Adrenal gland (tissue), 5 donors: ENCODE measurements around the gene CRADD.

Experiments
- POLR2A ChIP-seq, 2 donors: fragments of 450-650 bp; IDR thresholded peaks; one replicate each; pipeline ENCODE4 v1.6.1; 2017; ENCODE audit warnings: antibody characterized with exemption in 2 of 2, mild to moderate bottlenecking in 2 of 2, moderate library complexity in 1 of 2
- TF ChIP-seq, protein P1 (sequence below), 6 experiments: fragments of 450-650 bp in 4 of 6; fragments of 200-600 bp in 2 of 6; sonication (generic) in 1 of 6; IDR thresholded peaks; 1 replicate in 5 of 6; 2 replicates in 1 of 6; pipeline versions ENCODE4 v1.5.1 to v1.8.0; 2016 to 2021; ENCODE audit warnings: antibody characterized with exemption in 6 of 6, mild to moderate bottlenecking in 2 of 6, moderate library complexity in 1 of 6
- donor health status: DM: no; HTN: no; CAD: no.

DNA sequence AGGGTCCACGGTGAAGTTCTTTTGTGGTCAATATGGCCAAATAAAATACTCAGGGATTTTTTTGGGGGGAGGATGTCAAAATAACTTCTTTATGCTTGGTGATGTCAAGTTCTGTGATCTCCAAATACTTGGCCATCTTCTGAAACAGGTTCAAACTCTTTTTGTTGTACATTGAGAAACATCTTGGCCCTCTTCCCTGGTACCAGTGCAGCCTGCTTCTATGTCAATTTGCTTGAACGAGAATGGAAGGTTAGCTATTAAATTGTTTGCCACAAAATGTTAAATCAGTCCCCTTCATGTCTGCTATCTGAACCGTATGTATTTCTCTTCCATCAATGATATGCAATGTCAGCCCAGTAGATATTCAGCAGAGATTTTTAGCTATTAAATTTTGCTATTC, 6.1 kb upstream of the CRADD start:
- TF ChIP-seq, protein P1, sequence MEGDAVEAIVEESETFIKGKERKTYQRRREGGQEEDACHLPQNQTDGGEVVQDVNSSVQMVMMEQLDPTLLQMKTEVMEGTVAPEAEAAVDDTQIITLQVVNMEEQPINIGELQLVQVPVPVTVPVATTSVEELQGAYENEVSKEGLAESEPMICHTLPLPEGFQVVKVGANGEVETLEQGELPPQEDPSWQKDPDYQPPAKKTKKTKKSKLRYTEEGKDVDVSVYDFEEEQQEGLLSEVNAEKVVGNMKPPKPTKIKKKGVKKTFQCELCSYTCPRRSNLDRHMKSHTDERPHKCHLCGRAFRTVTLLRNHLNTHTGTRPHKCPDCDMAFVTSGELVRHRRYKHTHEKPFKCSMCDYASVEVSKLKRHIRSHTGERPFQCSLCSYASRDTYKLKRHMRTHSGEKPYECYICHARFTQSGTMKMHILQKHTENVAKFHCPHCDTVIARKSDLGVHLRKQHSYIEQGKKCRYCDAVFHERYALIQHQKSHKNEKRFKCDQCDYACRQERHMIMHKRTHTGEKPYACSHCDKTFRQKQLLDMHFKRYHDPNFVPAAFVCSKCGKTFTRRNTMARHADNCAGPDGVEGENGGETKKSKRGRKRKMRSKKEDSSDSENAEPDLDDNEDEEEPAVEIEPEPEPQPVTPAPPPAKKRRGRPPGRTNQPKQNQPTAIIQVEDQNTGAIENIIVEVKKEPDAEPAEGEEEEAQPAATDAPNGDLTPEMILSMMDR (IDR thresholded peaks at IDR 0.05), result no peak
- no peak for TF ChIP-seq POLR2A (IDR thresholded peaks at IDR 0.05)
